Stimulated activated CD4-positive, alpha-beta T cell treated with anti-CD3 and anti-CD28 coated beads, Interleukin-12 subunit alpha, Interleukin-12 subunit beta, amount 100 ng/mL, for 48 hours (primary cell): ENCODE results near the gene PBX1.
"Not testable (repeated sequence)": the region's sequence is repeated elsewhere in the genome, so short reads cannot be mapped to it uniquely, and the experiment has no call there.

Source experiments
- DNase-seq, 3 donors: peaks; one replicate each; pipeline ENCODE4 v3.0.0-alpha.2; 2020; ENCODE audit warnings: low read depth in 2 of 3, low spot score in 1 of 3

PBX1 gene

DNA sequence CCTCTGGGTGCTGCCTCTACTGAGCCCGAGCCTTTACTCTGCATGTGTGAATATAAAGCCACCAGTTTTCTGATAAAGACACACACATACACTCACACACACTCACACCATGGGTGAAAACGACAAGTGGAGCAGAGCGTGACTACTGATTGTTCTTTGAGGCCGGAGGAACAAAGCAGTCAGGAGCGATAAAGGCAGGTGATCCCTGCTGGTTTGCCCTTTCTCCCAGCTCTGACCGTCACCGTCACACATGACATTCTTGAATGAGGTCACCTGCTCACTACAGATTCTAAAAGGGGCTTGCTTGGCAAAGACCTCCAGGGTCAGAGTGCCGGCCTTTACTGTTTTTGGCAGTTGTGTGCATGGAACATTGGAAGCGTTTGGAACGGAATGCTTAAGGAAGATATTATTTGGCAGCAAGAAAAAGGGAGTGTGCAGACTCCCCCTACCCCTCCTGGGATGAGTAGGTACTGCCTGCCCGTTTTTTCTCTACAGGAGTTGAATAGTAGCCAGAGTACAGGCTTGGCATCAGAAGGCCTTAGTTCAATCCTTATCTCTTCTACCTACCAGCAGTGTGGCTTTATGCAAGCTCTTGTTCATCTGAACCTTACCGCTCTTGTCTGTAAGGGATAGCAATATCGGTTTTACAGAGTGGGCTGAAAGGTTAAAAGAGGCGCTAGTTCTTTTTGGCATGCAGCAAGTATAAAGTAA, 79.7 kb downstream of the PBX1 start:
- DNase-seq = no peak

DNA sequence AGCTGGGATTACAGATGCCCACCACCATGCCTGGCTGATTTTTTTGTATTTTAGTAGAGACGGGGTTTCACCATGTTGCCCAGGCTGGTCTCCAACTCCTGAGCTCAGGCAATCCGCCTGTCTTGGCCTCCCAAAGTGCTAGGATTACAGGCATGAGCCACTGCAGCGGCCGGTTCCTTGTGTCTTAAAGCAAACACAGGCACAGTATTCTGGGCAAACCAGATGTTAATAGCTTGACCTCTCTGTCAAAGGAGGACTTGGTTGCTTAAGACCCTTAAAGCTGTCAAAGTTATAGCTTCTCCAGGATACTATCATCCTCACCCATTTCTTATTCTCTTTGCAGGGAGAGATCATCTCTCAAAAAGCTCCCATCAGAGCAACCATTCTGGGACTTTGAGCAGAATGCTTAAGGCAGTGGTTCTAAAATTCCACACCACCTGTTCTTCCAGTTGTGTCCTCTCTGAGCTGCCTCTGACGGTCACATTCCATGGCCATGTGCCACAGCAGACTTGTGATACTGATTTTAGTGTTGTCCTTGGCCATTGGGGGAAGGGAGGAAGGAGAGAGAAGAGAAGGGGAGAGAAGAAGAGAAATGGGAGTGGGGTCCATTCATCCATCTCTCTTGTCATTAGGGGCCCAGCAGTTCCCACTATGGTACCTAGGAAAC, 81.8 kb downstream of the PBX1 start:
- no peak for DNase-seq

DNA sequence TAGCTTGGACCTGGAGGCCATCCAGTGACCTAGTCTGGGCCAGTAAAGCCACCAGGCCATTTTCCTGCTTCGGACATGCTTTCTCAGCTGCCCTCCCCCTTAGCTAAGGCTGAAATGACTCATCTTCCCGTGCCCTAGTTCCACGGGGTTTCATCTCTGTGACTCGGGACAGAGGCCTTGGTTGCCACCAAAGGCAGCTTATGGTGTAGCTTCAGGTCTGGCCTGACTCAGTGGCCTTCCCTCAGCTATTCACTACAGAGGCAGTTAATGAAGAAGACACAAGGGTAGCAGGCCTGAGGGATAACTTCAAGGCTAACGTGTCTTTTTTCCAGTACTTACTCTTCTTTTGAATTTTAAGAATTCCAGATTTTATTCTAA, 82.4 kb downstream of the PBX1 start:
- no peak for DNase-seq

DNA sequence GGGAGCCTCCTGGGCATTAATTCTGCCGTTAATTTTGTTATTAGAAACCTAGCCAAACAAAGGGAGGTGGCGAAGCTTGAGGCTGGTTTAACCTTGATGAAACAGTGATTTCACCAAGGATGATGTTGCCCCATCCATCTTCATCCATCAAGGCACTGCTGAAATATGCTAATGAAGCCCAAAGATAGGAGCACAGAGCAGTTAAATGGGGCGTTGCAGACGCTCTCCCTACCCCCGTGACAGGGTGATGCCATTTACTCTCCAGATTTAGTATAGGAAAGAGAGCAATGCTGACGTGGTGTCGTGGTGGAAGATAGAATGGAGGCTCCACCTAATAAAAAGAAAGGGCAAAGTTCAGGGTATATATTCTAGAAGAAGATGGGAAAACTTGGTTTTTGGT, 84.0 kb downstream of the PBX1 start:
- DNase-seq = no peak

DNA sequence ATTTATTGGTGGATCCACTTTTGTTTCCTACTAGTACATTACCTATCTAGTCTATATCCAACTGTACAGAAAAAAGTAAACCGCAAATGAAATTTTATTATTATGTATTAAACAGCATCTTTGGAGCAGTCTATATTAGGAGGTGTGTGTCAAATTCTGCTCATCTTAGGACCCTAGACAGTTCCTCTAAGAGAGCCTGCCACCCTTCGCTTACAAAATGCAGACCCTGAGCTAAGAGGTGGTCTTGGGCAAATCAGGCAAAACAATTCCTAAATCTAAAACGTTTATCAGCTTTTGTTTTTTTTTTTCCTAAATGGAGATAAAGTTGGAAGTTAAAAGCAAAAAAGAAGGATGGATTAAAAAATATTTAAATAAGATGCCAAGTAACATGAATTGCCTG, 85.3 kb downstream of the PBX1 start:
- DNase-seq = no peak

DNA sequence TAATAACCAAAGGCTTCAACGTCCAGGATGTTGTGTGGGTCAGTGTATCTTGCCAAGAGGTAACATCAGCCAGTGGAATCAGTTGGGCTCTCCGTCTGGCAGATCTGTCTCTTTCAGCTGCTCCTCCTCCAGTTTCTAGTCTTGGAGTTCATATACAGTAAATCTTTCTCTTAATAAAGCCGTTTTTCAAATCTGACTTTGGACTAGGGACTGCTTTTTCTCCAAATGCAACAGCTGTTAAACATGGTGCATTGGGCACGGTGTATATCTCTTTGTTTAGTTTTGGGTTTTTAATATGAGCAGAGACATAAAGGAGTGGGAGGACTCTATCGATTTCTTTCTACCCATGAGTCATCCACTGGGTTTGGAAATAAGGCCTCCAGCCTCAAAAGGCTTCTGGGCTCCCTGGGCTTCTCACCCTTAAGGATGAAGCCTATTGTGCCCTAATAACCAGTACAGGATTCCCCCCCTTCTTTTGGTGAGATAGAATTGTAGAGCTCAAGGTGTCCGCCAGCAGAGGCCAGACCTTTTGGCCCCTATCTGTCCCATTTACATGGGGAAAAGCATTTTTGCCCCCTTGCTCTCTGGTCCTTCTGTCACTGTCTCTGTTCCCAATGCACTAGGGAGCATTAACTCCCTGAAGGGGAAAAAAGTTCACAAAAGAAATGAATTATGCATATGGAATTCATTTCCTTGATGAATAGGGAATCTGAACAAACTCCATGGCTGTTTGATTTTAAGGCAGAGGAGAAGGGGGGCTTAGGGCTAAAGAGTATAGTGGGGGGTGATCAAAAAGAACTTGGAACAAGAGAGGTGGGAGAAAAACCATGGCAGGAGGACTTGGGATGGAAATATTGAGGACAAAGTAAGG, 86.0 kb downstream of the PBX1 start:
- DNase-seq = no peak

DNA sequence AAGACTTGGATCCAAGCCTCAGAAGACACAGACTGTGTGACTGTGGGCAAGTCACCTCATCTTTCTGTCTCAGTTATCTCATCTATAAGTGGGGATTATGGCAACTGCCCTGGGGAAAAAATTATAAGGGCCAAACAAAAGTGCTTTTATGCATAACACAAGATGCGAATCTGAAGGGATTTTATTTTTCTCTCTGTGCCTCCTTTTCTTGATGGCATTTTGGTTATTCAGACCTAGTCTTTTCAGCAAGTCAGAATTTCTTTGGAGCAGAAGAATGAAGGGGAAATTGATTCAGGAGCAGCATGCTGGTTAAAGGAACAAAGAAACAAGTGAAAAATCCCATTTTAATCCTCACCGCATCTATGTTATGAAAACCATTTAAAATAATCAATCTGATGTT, 86.9 kb downstream of the PBX1 start:
- DNase-seq = no peak

DNA sequence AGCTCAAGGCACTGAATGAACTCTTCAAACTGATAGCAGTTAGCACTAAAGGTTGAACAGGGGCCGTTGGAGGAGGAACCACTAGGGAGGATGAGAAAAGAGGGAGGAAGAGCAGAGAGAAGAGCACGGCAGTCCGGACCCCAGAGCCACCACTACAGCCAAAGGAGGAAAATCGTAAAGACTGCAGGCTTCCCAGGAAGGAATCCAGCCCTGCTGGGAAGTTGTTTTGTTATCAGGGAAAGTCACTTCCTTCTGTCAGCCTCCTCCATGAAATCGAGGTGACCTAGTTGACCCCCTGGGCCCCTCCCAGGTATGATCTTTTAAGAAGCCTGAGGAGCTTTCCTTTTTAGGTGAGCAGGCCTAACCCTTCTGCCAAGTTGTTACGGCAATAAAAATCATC, 88.2 kb downstream of the PBX1 start:
- no peak for DNase-seq

DNA sequence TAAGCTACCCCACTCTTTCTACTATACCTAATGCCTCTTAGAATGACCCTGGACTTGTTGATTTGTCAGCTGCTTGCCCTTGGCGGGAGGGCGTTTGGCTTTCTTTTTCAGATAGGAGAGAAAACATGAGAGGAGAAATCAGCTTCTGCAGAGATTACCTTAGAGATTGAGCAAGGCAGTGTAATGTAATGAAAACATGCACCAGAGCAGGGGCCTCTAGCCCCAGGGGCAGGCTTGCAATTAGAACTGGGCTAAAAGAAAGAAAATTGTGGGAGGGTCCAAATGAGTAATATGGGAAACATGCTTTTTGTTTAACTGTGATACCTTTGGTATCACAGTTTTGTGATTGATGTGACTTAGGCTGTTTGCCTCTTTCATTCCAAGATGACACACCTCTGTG, 89.7 kb downstream of the PBX1 start:
- no peak for DNase-seq

DNA sequence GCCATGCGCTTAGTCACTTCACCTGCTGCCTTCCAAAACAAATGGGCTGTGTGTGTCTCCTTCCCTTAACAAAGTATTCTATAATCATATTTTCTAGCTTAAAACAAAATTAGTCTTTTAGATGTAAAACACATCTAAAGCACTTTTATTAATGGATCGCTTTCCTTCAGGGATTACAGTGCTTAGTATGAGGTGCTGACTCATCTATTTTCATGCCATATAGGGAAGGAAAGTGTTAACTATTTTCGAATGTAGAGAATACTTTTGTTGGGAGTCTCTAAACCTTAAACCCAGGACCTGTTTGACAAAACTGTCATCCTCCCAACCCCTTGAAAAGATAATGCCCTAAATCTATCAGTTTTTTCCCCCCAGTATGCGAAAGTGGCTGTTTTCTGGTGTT, 90.2 kb downstream of the PBX1 start:
- no peak for DNase-seq

DNA sequence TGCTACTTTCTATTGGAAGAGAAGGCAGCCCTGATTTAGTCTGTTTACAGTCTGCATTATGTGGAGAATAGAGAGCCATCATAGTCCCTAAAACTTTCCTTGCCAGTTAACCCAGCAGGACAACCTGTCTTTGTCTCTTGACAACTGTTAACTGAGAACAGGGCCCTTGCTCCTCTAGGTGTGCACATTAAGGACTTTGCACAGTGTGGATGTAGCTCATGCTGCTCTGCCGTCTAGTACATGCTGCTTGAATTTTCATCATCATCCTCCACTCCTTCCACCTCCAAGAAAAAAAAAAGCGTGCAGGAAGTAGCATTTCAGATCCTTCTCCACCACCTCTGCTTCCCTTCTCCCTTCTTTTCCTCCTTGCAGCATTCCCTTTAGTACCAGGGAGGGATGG, 91.5 kb downstream of the PBX1 start:
- no peak for DNase-seq

DNA sequence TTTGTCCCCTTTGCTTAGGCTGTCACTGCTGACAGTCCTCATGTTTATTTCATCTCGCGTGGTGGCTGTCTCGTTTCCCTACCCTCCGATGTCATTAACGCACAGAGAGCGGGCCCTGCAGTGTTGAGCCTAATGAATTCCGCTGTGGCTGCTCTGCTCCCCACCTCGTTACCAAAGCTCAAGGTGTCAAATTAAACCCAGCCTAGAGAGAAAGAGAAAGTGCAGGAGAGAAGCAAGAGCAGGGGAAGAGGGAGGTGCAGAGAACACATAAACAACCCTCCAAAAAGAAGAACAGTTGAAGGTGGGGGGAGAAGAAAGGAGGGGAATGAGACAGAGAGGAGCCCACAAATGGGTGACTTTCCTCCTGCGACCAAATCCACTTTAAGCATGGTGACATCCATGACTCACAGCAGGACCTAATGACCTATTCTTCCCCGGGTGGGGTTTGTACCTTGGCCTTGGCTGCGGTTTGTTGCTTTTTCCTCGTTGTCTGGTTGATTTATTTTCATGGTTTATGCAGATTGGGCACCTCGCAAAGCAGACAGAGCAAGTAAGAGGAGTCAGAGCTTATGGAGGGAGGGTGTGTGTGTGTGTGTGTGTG, 92.5 kb downstream of the PBX1 start:
- no peak for DNase-seq

DNA sequence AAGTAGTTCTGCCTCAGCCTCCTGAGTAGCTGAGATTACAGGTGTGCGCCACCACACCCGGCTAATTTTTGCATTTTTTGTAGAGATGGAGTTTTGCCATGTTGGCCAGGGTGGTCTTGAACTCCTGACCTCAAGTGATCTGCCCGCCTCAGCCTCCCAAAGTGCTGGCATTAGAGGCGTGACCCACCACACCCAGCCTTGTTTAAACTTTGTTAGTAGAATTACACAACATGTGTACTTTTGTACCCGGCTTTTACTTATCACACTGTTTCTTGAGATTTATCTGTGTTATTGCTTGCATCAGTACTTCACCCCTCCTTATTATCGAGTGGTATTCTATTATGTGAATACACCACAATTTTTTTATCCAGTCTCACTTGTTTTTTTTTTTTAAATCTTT, 94.0 kb downstream of the PBX1 start:
- not testable (repeated sequence) for DNase-seq

DNA sequence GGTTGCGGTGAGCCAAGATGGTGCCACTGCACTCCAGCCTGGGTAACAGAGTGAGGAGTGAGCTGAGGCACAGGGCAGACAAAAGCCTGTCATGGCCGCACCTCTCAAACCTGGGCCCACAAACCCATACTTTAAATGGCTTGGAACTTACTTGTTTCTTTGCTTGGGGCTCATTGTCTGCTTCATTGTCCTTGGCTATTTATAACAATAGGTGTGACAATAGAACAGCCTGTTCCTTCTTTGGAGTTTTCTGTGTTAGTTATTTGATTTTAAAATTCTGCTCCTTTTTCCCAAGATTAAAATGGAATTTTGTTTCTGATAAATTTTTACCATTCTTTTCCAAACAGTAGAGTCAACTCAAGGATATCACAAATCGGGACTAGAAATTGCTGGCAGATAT, 94.7 kb downstream of the PBX1 start:
- DNase-seq = no peak

DNA sequence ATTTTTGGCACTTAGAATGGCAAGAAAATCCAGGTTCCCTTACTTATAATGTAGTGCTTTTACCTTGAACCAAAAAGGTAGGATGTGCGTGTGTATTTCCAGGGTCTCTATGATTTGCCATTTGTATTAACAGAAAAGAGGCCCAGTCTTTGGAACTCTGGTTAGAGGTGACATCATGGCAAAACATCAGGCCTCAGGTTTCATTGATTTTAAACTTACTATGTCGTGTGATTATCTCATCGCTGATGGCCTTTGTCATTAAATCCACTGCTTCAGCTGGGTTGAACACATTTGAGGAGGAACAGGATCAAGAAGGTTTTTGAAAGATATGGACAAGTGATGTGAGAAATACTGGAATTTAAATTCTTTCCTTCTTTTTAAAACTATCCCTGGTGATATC, 95.2 kb downstream of the PBX1 start:
- DNase-seq = no peak

DNA sequence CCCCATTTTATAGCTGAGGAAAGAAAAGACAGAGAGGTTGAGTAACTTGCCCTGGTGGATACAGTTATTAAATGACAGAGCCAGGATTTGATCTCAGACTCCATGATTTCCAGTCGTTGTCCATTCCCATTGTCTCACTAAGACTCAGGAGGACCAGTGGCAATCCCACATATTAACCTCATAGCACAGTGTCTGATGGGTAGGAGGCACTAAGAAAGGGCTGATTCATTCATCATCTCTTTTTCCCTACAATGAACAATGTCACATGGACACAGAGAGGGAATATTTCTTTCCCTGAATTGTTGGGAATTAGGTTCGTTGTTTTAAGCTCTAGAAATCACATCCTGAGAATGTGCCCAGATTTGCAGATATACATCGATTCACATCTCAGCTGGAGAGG, 99.9 kb downstream of the PBX1 start:
- no peak for DNase-seq

DNA sequence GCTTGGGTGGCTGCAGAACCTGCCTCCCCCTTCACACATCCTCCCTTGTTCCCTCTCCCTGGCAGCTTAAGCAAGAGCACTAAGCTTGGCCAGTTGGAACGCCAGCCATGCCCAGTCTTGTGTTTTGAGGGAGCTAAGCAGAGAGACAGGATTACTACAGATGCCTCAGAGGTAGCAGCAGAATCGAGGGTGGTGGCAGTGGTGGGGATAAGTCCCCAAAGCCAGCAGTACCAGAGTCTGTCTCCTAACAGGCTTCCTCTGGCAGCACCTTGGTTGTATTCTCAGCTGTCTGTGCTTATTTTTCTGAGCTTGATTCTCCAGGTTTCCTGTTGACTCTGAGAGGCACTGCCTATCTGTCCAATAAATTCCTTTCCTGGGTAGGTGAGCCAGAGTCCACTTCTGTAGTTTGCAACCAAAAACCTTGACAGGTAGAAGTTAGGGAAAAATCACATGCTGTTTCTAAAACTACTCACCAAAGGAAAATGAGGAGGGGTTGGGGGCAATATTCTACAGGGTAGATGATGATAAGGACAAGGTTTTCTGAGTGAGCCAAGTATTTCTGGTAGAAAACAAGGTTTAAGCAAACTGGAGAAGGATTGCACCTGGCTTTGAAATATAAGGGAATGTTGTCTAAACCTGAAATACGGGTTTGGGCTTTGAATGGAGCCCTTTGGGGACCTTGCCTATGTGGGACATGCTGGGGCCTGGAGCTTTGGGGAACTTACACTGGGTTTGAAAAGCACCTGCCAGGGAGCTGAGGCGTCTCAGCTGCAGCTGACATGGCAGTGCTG, 100.8 kb downstream of the PBX1 start:
- no peak for DNase-seq

DNA sequence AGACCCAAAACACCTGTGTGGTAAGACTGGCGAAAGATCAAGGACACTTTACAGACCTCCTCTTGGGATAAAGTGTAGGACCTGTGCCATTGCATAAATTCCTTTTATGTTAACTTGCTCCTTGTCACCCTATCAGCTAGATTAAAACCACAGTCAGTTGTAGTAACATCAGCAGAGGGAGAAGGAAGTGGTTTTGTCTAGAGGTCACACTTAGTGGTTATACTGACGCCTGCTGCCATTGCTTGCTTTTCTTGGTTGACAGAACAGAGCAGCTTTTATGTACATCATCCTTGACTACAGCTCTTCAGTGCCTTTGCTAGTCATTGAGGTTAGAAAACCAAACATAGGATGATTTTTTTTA, 101.4 kb downstream of the PBX1 start:
- DNase-seq = no peak

DNA sequence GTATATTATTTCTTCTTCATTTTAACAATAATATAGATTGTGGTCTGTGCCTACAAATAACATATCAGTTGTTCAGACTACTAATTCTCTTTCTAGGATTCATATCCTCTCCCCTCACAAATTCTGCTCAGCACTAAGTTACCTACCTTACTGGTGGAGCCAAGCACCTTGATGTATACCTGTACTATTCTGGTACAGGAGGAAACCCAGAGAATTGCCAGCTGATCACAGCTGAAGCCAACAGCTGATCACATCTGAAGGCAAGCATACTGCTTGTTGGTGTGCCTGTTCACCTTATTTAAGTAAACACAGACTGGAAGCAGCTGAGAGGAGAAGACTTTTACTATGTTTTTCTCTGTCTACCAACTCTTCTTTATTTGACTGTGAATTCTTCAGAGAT, 101.8 kb downstream of the PBX1 start:
- no peak for DNase-seq

DNA sequence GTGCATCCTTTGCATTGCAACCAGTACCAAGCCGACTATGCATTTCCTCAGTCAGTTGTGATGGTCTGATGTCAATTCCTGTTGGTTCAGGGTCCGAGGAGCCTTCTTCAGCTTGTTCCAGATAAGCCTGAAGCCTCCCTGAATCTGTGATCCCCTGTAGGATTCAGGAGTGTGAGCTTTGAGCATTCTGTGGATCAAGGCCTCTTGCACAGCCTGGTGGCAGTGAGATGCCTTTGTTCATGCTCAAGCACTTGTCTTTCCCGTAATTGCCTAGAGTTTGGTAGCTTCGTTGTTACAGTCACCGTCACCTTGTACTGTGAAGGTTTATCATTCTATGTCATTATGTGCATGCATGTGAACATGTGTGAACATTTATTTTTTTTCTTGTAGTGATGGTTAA, 103.5 kb downstream of the PBX1 start:
- no peak for DNase-seq

DNA sequence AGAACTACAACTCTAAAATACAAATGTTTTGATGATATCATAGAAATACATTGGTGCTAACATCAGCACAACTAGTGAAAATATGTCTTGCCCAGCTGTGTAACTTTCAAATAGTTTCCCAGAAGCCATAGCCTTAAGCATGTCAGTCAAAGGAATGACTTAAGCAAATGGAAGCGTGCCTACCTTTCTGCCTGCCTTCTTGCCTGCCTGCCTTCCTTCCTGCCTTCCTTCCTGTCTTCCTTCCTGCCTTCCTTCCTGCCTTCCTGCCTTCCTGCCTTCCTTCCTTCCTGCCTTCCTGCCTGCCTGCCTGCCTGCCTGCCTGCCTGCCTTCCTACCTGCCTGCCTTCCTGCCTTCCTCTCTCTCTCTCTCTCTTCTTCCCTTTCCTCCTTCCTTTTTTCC, 104.0 kb downstream of the PBX1 start:
- no peak for DNase-seq
